Fibroblast of skin of right biceps (primary cell): ENCODE results near the gene VIT.

Source experiments
- DNase-seq: peaks from one replicate; pipeline ENCODE4 v3.0.0-alpha.2; 2013

VIT gene, protein sequence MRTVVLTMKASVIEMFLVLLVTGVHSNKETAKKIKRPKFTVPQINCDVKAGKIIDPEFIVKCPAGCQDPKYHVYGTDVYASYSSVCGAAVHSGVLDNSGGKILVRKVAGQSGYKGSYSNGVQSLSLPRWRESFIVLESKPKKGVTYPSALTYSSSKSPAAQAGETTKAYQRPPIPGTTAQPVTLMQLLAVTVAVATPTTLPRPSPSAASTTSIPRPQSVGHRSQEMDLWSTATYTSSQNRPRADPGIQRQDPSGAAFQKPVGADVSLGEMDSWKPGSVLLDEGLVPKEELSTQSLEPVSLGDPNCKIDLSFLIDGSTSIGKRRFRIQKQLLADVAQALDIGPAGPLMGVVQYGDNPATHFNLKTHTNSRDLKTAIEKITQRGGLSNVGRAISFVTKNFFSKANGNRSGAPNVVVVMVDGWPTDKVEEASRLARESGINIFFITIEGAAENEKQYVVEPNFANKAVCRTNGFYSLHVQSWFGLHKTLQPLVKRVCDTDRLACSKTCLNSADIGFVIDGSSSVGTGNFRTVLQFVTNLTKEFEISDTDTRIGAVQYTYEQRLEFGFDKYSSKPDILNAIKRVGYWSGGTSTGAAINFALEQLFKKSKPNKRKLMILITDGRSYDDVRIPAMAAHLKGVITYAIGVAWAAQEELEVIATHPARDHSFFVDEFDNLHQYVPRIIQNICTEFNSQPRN

DNA sequence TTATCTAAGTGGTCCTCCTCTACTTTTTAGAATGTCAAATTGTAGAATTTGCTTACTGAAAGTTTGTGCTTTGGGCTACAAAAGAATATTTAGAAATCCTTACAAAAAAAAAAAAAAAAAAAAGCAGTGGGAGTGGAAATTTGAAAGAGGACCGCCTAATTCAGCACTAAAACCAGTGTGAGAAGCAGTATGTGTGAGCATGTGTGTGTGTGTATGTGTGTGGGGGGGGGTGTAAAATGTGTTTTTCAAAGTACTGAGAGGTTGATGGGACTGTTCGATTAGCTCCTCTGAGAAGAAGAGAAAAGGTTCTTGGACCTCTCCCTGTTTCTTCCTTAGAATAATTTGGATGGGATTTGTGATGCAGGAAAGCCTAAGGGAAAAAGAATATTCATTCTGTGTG, at the start of gene VIT:
VIT (plus strand) TSS at position 175 of the 400 bp plus-strand sequence. CDS start 19,664 bp downstream, outside the sequence.
- DNase-seq: peak; percentile 22

- DNase-seq: peak; percentile 81
These were observed 46.3 kb upstream of the VIT start for GRCh38 chr2:36650031-36650829.

- DNase-seq: no peak
These were observed 43.4 kb upstream of the VIT start for GRCh38 chr2:36653155-36653554.

DNA sequence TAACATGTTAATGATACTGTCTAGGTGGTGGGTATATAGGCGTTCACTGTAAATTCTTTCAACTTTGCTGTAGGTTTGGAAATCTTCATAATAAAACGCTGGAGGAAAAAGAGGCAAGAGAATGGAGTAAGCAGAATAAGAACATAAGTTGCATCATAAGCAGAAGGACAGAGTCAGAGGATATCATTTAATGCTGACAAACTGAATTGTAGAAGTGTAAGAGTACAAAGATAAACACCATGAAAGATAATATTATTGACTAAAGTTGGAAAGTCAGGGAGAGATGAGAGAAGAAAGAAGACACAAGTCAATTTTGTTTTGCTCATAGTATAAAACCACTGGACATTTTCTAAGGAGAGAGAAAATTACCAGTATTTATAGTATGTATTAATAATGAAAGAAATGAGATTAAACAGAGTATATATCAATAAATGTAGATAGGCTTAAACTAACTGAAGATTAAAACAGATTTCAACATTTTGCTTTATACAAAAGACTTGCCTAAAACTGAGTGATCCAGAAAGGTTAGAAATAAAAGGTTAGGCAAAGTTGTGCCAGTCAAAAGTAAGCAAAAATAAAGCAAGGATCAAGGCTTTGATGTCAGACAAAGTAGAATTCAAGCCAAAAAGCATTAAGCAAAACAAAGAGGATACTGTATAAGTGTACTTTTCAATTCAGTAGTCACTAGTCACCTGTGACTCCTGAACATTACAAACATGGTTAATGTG, 42.4 kb upstream of the VIT start:
- DNase-seq: no peak

- peak; percentile 99 for DNase-seq
These were observed 41.1 kb upstream of the VIT start for GRCh38 chr2:36655453-36655852.

DNA sequence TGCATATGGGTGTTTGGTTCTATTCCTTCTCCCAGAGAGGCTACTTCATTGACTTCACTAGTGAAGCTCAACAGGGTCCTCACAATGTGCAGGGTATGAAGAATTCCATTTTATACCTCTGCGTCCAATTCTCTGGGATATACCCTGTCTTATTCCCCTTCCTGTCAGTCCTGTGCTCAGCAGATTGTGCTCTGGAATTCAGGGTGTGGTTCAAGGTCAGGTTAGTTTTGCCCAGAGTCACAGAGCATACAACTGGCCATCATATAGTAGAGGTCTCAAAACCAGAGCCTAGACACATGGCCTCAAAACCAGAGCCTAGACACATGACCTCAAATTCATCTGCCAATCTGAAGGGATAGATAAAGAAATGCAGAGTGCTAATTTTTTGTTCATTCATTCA, 38.8 kb upstream of the VIT start:
- DNase-seq: no peak

DNA sequence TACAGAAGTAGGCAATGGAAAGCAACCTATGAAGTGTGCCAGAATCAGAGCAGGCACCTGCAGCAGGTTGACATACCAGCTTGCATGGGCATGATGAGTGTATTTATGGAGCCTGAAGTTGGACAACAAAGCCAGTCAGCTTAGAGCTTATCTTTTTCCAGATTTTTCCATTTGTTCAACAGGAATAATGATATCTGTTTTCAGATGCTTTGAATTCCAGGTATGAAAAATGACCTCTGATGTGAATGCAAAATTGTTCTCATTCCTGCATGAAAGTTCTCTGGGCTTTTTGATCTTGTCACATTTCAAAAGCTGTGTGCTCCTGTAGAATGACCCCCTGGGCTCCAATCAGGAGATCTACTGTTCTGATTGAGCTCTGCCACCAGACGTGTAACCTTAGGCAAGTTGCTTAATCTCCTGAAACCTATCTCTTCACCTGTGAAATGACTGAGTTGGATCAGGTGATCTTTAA, 38.2 kb upstream of the VIT start:
- no peak for DNase-seq

- no peak for DNase-seq
These were observed 37.3 kb upstream of the VIT start for GRCh38 chr2:36659218-36659617.

- DNase-seq: peak; percentile 58
These were observed 36.6 kb upstream of the VIT start for GRCh38 chr2:36659872-36660312.

- no peak for DNase-seq
These were observed 33.9 kb upstream of the VIT start for GRCh38 chr2:36662638-36663037.

DNA sequence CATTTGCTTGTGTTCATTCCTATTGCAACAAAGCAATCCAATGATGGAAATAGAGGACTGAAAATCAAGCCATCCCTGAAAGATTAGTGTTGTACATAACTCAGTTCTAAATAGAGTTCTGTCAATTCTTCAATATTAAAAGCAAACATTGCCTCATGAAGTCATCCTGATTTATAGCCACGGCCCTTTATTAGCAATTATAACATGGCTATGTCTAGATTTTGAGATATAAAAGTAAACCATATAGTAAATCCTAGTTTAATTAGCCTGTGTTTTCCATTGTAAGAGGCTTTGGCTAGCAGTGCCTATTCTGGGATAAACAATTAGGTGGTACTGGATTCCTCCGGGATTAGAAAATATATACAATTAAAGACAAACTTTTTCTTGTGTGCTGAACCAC, 33.2 kb upstream of the VIT start:
- DNase-seq: no peak

GRCh38 chr2:36663851-36664695, 32.4 kb upstream of the VIT start:
- DNase-seq: peak; percentile 84

DNA sequence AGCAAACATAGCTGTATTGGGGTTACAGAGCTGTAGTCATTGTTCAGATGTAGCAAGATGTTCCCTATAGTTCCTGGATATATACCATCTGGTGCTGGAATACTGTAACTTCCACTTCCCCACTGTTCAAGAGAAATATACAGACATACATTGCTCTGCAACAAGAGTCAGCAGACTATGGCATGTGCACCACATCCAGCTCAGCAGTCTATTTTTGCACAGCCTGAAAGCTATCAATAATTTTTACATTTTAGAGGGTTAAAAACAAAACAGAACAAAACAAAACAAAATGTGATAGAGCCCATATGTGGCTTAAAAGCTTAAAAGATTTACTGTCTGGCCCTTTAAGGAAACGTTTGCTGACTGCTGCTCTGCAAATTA, 31.8 kb upstream of the VIT start:
- no peak for DNase-seq

GRCh38 chr2:36667931-36668330, 28.6 kb upstream of the VIT start:
- DNase-seq: no peak

DNA sequence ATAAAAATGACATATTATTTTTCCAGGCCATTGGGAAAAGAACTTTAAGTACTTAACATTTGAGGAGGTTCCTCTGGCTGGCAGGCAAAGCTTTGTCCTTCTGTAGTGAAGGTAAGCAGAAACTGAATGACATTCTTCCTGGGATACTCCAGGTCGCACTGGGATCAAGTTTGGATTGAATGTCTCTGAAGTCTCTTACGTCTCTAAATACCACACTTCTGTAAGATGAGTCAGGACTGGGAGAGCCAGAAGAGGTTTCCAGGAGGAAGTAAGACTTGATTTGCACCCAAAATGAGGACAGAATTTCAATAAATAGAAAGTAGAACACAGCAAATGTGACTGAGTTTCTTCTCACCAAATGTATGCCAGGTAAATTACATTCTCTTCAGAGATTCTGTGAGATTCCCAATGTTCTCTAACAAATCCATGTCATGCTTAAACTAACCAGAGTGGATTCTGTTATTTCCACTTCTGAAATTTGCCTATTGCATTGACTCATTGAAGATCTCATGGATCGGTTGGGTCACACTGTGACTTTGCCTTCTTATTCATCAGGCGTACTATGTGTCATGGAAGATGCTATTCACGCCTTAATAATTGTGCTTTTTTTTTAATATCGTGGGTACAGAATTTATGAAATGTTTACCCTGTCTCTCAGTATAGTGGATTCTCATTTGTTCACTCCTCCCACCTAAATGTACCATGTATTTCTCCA, 25.5 kb upstream of the VIT start:
- DNase-seq: peak; percentile 69

DNA sequence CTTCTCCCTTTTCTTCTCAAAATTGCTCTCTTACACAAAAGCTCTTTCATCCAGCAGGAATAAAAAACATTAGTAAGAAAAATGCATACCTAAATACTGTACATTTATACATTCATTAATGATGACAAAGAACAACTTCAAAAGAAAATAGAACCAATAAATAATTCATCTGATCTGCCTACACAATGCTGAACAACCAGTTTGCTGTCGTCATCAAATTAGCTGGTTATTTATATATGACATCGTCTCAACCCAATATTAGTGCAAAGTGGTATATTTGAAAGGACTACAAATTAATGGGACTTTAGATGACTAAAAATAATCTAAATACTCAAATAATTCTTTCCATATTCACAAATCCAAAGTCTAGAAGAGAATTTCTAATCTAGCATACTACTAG, 24.8 kb upstream of the VIT start:
- no peak for DNase-seq

DNA sequence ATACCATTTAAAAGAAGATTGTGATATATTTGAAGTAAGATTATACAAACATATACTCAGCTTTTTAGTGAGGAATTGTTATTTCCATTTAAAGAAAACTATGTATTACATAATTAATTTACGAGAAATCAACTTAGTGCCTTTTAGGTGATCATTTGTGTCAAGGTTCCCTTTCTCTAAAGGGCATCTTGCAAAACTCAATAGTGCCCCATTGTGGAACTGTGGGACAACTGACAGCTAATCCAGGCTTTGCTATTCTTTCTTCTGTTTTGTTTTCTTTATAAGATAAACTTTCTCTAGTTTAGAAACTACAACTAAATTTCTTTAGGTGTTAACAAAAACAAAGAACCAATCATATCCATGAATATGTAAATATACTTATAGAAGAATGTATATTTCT, 24.3 kb upstream of the VIT start:
- DNase-seq: peak; percentile 57

GRCh38 chr2:36675579-36676282, 20.8 kb upstream of the VIT start:
- no peak for DNase-seq

DNA sequence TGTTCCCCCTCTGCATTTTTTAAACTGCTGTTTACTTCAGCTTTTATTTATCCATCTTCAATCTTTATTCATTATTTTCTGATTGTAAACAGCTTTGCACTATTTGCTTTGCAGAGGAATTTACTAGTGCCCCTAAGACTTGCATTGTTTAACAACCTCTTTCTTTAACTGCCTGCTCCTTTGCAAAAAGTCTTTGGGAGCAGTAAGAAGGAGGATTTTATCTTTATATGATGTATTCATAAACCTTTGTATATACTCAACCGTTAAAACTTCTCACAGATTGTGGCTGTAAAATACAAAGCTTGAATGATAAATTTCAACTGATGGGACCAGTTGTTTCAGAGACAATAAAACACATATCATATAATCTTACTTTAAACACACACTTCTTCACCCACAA, 20.1 kb upstream of the VIT start:
- DNase-seq: no peak

GRCh38 chr2:36677386-36677785, 19.1 kb upstream of the VIT start:
- peak; percentile 32 for DNase-seq
